MCF 10A (cell line): ENCODE data around the gene IMP4. TPM values are rescaled to one million over a fixed set of nuclear protein-coding genes. Genes with fewer than 3 reads are reported as not detected.

ENCODE experiments used
- BruUV-seq: library from RNA; stranded (reverse); fragments of 400-500 nt; replicated peaks from 2 replicates; lab custom pipeline; 2021; lab: Mats Ljungman, UMichigan
- CTCF ChIA-PET: fragments of 300-600 bp; sonication (Branson Sonifier 250); formaldehyde crosslinking; extraction: SDS; loops from one replicate; lab custom pipeline; 2021; ENCODE audit warnings: antibody characterized with exemption, inconsistent platforms; lab: Yijun Ruan, JAX
- POLR2A ChIA-PET: fragments of 300-600, 350-650 bp; sonication (Branson Sonifier 250); formaldehyde crosslinking; extraction: SDS; loops from one replicate; lab custom pipeline; 2020; ENCODE audit warnings: antibody characterized with exemption, inconsistent platforms; lab: Yijun Ruan, JAX
- DNase-seq: peaks from one replicate; pipeline ENCODE4 v3.0.0-alpha.2; 2018; ENCODE audit not compliant: unreplicated experiment
- H3K27ac Mint-ChIP-seq: one replicate; pipeline ENCODE4 v1.8.0; 2022; ENCODE audit warnings: mild to moderate bottlenecking, low read depth, mixed read lengths; ENCODE audit not compliant: unreplicated experiment
- H3K27me3 Mint-ChIP-seq: one replicate; pipeline ENCODE4 v1.8.0; 2022; ENCODE audit warnings: mixed read lengths; ENCODE audit not compliant: insufficient read depth, unreplicated experiment
- H3K36me3 Mint-ChIP-seq: one replicate; pipeline ENCODE4 v1.8.0; 2022; ENCODE audit warnings: mild to moderate bottlenecking, moderate library complexity, mixed read lengths; ENCODE audit not compliant: insufficient read depth, unreplicated experiment
- H3K4me1 Mint-ChIP-seq: one replicate; pipeline ENCODE4 v1.8.0; 2022; ENCODE audit warnings: mixed read lengths; ENCODE audit not compliant: insufficient read depth, unreplicated experiment
- H3K4me3 Mint-ChIP-seq: one replicate; pipeline ENCODE4 v1.8.0; 2022; ENCODE audit warnings: mild to moderate bottlenecking, moderate library complexity, mixed read lengths; ENCODE audit not compliant: unreplicated experiment
- H3K9me3 Mint-ChIP-seq: one replicate; pipeline ENCODE4 v1.8.0; 2022; ENCODE audit warnings: mixed read lengths; ENCODE audit not compliant: unreplicated experiment
- intact Hi-C: fragments of 100-400 bp; cut with micrococcal nuclease; formaldehyde crosslinking; loops from 2 replicates; pipeline ENCODE4 v1.14.1; 2022
- total RNA-seq: library from RNA; stranded (reverse); gene quantifications from 2 replicates; pipeline ENCODE4 v1.2.3, GENCODE V29; 2022
- TF ChIP-seq, protein P1 (sequence below): fragments of 200-600 bp; IDR thresholded peaks from one replicate; pipeline ENCODE4 v1.8.0; 2022; ENCODE audit warnings: antibody characterized with exemption, mild to moderate bottlenecking; ENCODE audit not compliant: unreplicated experiment

Gene IMP4
- total RNA-seq, 1 experiment from 2014 or later: 144 TPM

DNA sequence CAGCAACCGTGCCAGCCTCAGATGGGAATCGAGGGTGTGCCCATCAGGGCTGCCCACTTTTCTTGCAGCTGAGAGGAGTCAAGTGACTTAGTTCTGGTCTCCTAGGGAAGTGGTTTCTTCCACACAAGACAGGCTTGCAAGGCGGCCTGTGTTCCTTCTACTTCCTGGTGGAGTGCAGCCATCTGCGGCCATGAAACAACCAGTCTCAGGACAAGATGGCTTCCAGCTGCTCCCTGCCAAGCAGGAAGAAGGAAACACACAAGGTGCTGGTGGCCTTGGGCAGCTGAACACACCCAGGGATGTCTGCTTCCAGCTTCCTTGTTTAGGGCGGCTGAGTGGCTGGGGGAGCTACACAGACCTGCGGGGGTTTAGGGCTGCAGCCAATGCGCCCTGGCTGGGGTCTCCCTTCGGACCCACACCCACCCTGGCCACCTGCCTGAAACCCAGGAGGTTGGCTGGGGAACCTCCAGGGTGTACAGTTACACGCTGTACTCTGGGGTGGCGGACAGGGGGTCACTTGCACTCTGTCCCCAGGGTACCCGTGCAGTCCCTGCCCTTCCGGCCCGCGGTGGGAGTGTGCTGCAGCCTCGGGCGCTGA is 47.9 kb downstream of the IMP4 start:
- Mint-ChIP-seq H3K4me1 (peaks cover 13% of the 10 kb centered on the region), H3K36me3 (no peaks in the 10 kb centered on the region), H3K27ac (no peak overlapping the region), H3K27me3 (no peaks in the 10 kb centered on the region), H3K9me3 (no peaks in the 10 kb centered on the region), H3K4me3 (peak overlapping the region; percentile 73)
- DNase-seq: no peak
- POLR2A ChIA-PET: interaction anchor here (1.1 kb wide), 1 partner anchor 48 kb away, joined by 11 read pairs; the partner anchor contains the start of gene IMP4
- TF ChIP-seq, protein P1, sequence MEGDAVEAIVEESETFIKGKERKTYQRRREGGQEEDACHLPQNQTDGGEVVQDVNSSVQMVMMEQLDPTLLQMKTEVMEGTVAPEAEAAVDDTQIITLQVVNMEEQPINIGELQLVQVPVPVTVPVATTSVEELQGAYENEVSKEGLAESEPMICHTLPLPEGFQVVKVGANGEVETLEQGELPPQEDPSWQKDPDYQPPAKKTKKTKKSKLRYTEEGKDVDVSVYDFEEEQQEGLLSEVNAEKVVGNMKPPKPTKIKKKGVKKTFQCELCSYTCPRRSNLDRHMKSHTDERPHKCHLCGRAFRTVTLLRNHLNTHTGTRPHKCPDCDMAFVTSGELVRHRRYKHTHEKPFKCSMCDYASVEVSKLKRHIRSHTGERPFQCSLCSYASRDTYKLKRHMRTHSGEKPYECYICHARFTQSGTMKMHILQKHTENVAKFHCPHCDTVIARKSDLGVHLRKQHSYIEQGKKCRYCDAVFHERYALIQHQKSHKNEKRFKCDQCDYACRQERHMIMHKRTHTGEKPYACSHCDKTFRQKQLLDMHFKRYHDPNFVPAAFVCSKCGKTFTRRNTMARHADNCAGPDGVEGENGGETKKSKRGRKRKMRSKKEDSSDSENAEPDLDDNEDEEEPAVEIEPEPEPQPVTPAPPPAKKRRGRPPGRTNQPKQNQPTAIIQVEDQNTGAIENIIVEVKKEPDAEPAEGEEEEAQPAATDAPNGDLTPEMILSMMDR: no peak
- BruUV-seq: no TSS peak
- CTCF ChIA-PET: interaction anchor here (0.6 to 1.0 kb wide), 3 partner anchors 17 to 728 kb away, joined by 3 to 7 read pairs (median 4); no protein-coding TSS in a partner anchor
- intact Hi-C loops: no loop called here

DNA sequence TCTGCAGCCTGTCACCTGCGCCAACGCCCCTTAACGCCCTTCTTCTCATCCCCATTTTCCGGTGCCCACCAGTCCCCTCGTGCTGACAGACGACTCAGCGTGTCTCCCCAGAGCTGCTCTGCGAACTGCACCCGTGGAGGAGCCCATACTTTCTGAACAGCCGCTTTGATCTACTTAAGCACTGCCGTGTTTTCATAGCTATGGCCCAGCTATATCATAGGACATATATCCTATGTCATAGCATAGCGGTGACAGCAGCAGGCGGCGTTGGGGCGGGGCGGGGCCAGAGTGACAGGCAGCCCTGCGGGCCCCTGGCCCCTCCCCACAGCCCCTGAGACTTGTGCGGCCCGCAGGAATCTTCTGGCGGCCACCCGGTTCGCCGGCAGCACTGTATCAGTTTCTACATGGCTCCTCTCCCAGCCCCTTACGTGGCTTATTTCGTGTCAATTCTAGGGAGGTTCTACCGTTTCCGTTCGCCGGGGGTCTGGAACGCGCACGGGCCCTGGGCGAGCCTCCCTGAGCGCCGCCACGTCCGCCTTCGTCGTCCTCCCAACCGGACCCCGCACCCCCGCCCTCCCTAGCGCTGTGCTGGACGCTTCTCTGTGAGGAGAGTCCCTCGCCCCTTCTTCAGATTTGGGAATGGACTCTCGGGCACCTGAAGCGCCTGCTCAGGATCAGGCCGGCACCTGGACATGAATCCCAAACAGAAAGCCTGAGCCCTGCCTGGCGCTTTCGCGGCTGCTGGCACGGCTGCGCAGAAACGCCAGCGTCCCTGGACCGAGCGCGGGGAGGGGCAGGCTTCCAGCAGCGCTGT is 48.6 kb downstream of the IMP4 start:
- TF ChIP-seq, protein P1: no peak
- Mint-ChIP-seq H3K27me3 (peaks cover 6% of the 10 kb centered on the region), H3K9me3 (no peaks in the 10 kb centered on the region), H3K4me1 (peaks cover 13% of the 10 kb centered on the region), H3K27ac (no peak overlapping the region), H3K36me3 (no peaks in the 10 kb centered on the region), H3K4me3 (peak overlapping the region; percentile 73)
- POLR2A ChIA-PET: interaction anchor here (1.1 kb wide), 1 partner anchor 49 kb away, joined by 11 read pairs; the partner anchor contains the start of gene IMP4
- CTCF ChIA-PET: interaction anchor here (0.6 to 0.9 kb wide), 3 partner anchors 18 to 727 kb away, joined by 3 to 7 read pairs (median 4); no protein-coding TSS in a partner anchor
- intact Hi-C loops: no loop called here
- peak; percentile 64 for DNase-seq
- no TSS peak for BruUV-seq

DNA sequence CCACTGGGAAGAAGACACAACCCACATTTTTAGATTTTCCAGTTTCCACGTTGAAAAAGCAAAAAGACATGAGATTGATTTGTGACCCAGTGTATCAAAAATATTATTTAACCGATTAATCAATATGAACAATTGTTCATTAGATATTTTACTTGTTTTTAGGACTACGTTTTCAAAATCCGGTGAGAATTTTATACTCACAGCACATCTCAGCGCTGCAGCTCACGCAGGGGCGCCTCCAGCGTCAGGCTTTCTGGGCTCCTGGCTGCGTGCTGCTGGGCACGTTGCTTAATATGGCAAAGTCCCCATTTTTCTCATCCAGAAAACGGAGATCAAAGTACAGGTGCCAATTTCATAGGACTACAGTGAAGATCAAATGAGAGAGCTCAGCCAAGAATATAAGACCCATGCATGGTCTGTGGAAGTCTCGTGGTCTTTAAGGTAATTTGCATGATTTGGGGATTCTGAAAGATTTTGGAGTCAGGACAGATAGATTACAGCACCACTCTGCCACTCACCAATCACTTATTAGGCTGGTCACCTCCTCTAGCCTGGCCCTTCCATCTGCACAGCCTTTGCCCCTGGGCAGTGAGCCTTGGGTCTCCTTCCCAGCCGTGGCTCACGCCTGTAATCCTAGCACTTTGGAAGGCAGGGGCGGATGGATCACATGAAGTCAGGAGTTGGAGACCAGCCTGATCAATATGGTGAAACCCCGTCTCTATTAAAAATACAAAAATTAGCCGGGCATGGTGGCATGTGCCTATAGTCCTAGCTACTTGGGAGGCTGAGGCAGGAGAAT is 49.4 kb downstream of the IMP4 start:
- H3K36me3 Mint-ChIP-seq: no peaks in the 10 kb centered on the region
- no peaks in the 10 kb centered on the region for H3K9me3 Mint-ChIP-seq
- peak overlapping the region; percentile 73 for H3K4me3 Mint-ChIP-seq
- TF ChIP-seq, protein P1: no peak
- H3K27ac Mint-ChIP-seq: no peak overlapping the region
- BruUV-seq: no TSS peak
- POLR2A ChIA-PET: no interaction called here
- DNase-seq: peak; percentile 25
- H3K27me3 Mint-ChIP-seq: peaks cover 14% of the 10 kb centered on the region
- CTCF ChIA-PET: interaction anchor here (0.6 to 0.9 kb wide), 3 partner anchors 8 to 345 kb away, joined by 3 to 4 read pairs (median 4); no protein-coding TSS in a partner anchor
- intact Hi-C loops: no loop called here
- peaks cover 13% of the 10 kb centered on the region for H3K4me1 Mint-ChIP-seq
